Measurements from ENCODE around the gene LRP1B.

Gene LRP1B

GRCh38 chr2:141384676-141385075 is 746.1 kb downstream of the LRP1B start:
- no peak for DNase-seq

- no peak for DNase-seq
These were observed 748.9 kb downstream of the LRP1B start for GRCh38 chr2:141381946-141382345.

GRCh38 chr2:141380008-141380979 is 750.5 kb downstream of the LRP1B start:
- DNase-seq, result no peak

GRCh38 chr2:141364821-141365220 is 766.0 kb downstream of the LRP1B start:
- DNase-seq, result no peak

GRCh38 chr2:141362311-141362710 is 768.5 kb downstream of the LRP1B start:
- DNase-seq, result no peak

GRCh38 chr2:141348481-141348880 is 782.3 kb downstream of the LRP1B start:
- no peak for DNase-seq

GRCh38 chr2:141341444-141341843 is 789.4 kb downstream of the LRP1B start:
- DNase-seq, result no peak

- DNase-seq, result no peak
These were observed 799.7 kb downstream of the LRP1B start for GRCh38 chr2:141331127-141331526.

- no peak for DNase-seq
These were observed 800.9 kb downstream of the LRP1B start for GRCh38 chr2:141329964-141330363.

- DNase-seq, result no peak
These were observed 807.2 kb downstream of the LRP1B start for GRCh38 chr2:141323571-141323970.

GRCh38 chr2:141317986-141318385 is 812.8 kb downstream of the LRP1B start:
- DNase-seq, result no peak

- no peak for DNase-seq
These were observed 814.2 kb downstream of the LRP1B start for GRCh38 chr2:141316606-141317005.

- DNase-seq, result no peak
These were observed 814.7 kb downstream of the LRP1B start for GRCh38 chr2:141316103-141316502.

- no peak for DNase-seq
These were observed 816.8 kb downstream of the LRP1B start for GRCh38 chr2:141313972-141314371.

GRCh38 chr2:141311430-141311829 is 819.4 kb downstream of the LRP1B start:
- DNase-seq, result no peak

- no peak for DNase-seq
These were observed 824.4 kb downstream of the LRP1B start for GRCh38 chr2:141306368-141306767.

GRCh38 chr2:141301551-141301950 is 829.3 kb downstream of the LRP1B start:
- DNase-seq, result no peak

GRCh38 chr2:141280037-141280436 is 850.8 kb downstream of the LRP1B start:
- no peak for DNase-seq

GRCh38 chr2:141271346-141271745 is 859.5 kb downstream of the LRP1B start:
- no peak for DNase-seq

GRCh38 chr2:141264848-141265247 is 866.0 kb downstream of the LRP1B start:
- DNase-seq, result no peak

GRCh38 chr2:141260911-141261310 is 869.9 kb downstream of the LRP1B start:
- DNase-seq, result no peak

GRCh38 chr2:141259683-141260082 is 871.1 kb downstream of the LRP1B start:
- no peak for DNase-seq

- DNase-seq, result no peak
These were observed 888.8 kb downstream of the LRP1B start for GRCh38 chr2:141242008-141242407.

GRCh38 chr2:141226560-141226959 is 904.3 kb downstream of the LRP1B start:
- no peak for DNase-seq

- DNase-seq, result peak; percentile 2
These were observed 923.8 kb downstream of the LRP1B start for GRCh38 chr2:141207036-141207385.

Data from inflammatory macrophage treated with lipopolysaccharide for 4 hours (primary cell).